Fibroblast of villous mesenchyme (primary cell): ENCODE results near the gene OXSR1. TPM values are rescaled to one million over a fixed set of nuclear protein-coding genes. Genes with fewer than 3 reads are reported as not detected.
"Not testable (repeated sequence)": the region's sequence is repeated elsewhere in the genome, so short reads cannot be mapped to it uniquely, and the experiment has no call there.

Experiments used
- DNase-seq: peaks from one replicate; pipeline ENCODE4 v3.0.0-alpha.2; 2010; ENCODE audit warnings: low read depth
- H3K4me3 ChIP-seq: 2 replicates; pipeline ENCODE4 v1.5.1; 2011; ENCODE audit warnings: low read depth, mild to moderate bottlenecking, low read length
- total RNA-seq: library from RNA; depleted of rRNA; stranded (reverse); fragments of >200 nt; gene quantifications from 2 replicates; pipeline ENCODE4 v1.2.3, GENCODE V29; 2012
- TF ChIP-seq, protein P1 (sequence below): IDR thresholded peaks from 2 replicates; pipeline ENCODE4 v1.5.1; 2012; ENCODE audit warnings: low read depth, mild to moderate bottlenecking, low read length; ENCODE audit not compliant: insufficient read depth

OXSR1 gene
- total RNA-seq, 1 donor, result 68.2 TPM

DNA sequence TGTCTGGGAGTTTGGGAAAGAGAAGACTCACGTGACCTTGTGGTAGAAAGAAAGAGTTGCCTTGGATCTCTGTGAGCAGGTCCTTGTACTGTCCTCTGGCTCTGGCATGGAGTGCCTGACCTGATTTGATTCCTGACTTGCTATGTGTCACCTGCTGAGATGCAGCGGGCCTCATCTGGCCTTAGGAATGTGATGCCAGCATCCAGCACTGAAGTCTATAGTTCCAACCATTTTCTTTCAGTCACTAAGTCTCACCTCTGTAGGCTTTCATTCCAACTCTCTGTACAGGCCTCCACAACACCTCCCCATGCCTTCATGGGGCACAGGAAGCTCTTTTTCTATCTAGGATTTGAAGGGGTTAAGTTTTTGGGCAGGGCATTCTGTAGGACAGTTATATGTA is 12.1 kb upstream of the OXSR1 start:
- TF ChIP-seq, protein P1, sequence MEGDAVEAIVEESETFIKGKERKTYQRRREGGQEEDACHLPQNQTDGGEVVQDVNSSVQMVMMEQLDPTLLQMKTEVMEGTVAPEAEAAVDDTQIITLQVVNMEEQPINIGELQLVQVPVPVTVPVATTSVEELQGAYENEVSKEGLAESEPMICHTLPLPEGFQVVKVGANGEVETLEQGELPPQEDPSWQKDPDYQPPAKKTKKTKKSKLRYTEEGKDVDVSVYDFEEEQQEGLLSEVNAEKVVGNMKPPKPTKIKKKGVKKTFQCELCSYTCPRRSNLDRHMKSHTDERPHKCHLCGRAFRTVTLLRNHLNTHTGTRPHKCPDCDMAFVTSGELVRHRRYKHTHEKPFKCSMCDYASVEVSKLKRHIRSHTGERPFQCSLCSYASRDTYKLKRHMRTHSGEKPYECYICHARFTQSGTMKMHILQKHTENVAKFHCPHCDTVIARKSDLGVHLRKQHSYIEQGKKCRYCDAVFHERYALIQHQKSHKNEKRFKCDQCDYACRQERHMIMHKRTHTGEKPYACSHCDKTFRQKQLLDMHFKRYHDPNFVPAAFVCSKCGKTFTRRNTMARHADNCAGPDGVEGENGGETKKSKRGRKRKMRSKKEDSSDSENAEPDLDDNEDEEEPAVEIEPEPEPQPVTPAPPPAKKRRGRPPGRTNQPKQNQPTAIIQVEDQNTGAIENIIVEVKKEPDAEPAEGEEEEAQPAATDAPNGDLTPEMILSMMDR, result no peak
- no peak for DNase-seq
- no peak overlapping the region for H3K4me3 ChIP-seq

DNA sequence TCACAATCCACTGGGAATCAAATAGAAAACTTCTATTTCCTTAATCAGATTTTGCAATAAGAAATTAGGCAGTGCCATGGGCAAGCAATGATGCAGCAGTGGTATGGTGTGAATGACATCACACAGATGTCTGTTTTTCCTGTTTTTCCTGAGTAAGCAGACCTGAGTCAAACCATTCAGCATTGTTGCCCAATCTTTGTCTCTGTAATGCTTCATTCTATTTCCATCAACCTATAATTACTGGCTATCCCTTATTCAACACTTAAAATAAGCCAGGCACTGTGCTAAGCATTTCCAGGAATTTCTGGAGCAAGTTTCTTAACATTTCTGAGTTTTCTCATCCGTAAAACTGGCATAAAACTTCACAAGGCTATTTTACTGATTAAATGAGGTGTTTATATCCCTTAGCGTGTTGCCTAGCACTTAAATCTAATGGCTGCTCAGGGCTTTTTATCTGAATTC is 11.3 kb upstream of the OXSR1 start:
- H3K4me3 ChIP-seq, result no peak overlapping the region

DNA sequence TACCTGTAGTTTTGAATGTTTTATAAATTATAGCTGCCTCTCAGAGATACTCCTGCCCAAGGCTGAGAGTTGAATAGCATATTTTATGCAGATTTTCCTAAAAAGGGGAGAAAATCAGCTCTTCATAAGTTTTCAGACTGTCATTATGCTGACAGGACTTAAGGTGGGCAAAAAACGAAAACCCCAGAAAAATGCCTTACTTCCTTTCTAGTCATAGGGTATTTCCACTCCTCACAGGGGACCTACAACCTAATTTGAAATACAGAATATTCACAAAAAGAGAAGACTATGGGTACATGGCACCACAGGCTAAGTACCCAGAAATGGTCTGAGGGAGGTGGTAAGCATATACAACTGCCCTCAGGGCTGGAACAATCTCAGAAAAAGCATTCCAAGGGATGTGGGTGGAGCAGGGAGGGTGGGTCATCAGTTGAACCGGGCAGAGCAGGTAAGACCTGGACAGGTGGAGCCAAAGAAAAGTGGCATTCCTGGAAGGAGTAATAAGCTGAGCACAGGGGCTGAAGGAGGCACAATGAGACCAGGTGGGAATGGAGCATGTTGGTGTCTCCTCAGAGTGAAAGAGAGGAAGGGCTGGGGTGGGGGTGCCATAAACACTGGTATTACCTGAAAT is 10.6 kb upstream of the OXSR1 start:
- DNase-seq, result no peak
- no peak overlapping the region for H3K4me3 ChIP-seq
- TF ChIP-seq, protein P1, result no peak

More for the DNA sequence above, 11.3 kb upstream of the OXSR1 start:
- TF ChIP-seq, protein P1, result no peak
- DNase-seq, result peak; percentile 89

DNA sequence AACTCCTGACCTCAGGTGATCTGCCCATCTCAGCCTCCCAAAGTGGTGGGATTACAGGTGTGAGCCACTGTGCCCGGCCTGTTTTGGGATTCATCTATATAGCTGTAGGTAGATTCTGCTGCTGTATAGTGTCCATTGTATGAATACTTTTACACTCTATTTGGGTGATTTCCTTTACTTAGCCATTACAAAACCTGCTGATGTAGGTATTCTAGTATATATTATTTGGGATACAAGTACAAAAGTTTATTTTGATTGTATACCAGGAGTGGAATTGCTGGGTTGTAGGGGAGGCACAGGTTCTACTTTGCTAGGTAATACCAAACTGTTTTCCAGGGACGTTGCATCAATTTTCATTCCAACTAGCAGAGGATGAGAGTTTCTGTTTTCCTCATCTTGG is 9.5 kb upstream of the OXSR1 start:
- DNase-seq, result no peak
- H3K4me3 ChIP-seq, result no peak overlapping the region
- TF ChIP-seq, protein P1, result no peak

DNA sequence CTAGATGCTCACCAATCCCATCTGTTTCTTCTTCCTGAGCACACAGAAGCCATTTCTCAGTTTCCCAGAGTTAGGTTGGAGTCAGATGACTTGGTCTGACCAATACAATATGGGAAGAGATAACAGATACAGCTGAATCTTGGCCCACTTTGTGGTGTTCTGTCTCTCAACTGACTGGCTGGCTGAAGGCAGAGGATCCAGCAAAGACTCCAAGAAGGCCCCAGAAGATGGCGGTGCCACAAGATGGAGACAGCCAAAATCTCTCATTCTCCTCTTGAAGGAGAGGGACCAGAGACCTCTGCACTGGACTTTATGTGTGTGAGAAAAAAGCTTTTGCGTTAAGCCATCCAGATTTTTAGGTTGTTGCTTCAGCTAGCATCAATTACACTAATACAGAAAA is 8.2 kb upstream of the OXSR1 start:
- no peak for DNase-seq
- TF ChIP-seq, protein P1, result no peak
- H3K4me3 ChIP-seq, result no peak overlapping the region

DNA sequence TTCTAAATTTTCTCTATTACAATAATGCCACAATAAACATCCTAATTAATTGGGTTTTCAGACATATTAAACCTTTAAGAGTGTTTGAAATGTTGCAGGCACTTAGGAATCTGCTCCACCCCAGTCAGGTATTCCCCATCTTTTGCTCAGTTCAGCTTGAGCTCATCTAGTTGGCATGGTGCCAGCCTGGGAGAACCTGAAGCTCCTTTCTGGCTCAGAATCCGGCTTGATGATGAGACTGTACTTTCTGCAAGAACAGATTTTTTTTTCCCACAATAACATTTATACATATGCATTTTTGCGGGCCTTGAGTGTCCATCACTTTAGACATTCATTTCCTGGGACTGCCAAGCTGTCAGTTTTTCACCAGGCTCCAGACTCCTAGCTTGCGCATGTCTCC is 7.7 kb upstream of the OXSR1 start:
- TF ChIP-seq, protein P1, result no peak
- no peak overlapping the region for H3K4me3 ChIP-seq
- no peak for DNase-seq

DNA sequence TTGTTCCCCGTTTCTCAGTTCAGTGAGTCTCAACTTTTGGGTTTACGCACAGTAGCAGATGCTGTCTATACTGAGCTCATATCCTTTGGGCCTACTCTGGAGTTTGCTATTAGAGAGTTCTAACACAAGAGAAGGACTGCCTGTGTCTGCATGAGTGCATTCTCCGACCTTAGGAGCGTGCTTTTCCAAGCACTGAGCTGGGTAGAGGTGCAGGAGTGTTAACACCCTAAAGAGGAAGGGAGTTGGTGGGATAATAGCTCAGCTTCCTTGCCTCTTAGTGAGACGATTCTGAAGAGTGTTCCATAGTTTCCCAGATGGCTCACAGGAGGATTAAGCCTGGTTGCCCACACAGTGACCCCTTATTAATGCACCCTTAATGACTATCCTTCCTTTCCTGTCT is 6.9 kb upstream of the OXSR1 start:
- no peak for DNase-seq
- TF ChIP-seq, protein P1, result no peak
- no peak overlapping the region for H3K4me3 ChIP-seq

DNA sequence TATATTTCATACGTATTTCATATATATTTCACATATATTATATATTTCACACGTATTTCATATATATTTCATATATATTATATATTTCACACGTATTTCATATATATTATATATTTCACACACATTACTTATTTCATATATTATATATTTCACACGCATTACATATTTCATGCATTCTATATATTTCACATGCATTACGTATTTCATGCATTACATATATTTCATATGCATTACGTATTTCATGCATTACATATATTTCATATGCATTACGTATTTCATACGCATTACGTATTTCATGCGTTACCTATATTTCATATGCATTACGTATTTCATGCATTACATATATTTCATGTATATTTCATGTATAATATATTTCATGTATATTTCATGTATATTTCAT is 4.6 kb upstream of the OXSR1 start:
- not testable (repeated sequence) for DNase-seq, H3K4me3 ChIP-seq
